HG02884 (cell line): ENCODE data around the gene ATP4A.
"Not testable (repeated sequence)": the region's sequence is repeated elsewhere in the genome, so short reads cannot be mapped to it uniquely, and the experiment has no call there.

Experiments
- ATAC-seq: cut with Tn5 transposase; IDR thresholded peaks from one replicate; pipeline ENCODE4 v1.9.1; 2021; ENCODE audit warnings: mild to moderate bottlenecking, moderate library complexity; ENCODE audit not compliant: unreplicated experiment

Gene ATP4A

GRCh38 chr19:35563207-35563829 lies at the start of gene ATP4A:
Gene ATP4A (minus strand): TSS chr19:35563658. CDS start chr19:35563629, 29 bp downstream.
- no peak for ATAC-seq

DNA sequence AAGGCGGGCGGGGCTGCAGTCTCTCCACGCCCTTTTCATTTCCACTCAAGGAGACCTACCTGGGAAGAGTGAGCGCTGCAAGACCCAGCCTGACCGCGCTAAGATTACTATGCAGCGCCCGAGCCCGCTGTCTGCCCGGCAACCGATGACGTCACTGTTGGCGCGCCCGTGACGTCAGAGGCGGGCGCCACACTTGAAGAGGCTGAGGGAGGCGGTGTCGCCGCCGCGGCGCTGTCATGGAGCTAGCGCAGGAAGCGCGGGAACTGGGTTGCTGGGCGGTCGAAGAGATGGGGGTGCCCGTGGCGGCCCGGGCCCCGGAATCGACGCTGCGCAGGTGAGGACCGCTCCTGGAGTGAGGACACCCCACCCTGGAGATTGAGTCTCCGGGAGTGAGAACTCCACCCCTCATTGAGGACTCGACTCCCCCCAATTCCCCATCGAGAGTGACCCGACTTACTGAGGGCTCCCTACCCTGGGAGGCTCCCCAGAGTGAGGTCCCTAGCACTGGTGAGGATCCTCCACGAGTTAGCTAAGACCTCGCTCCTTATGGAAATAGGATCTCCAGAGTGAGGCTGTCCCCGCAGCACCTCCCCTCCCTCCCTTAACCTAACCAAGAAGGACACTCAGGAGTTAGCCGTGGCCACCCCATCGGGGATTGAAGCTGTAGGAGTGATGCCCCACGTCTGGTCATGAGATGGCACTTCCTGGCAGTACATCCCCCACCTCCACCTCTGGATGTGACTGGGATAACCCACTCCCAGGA lies 49.3 kb upstream of the ATP4A start, which contains the start of gene HAUS5:
Gene HAUS5, plus strand, starts transcription at position 177 of the 763 bp plus-strand sequence. Its CDS starts 60 bp downstream, at position 237.
- ATAC-seq = peak; percentile 86

DNA sequence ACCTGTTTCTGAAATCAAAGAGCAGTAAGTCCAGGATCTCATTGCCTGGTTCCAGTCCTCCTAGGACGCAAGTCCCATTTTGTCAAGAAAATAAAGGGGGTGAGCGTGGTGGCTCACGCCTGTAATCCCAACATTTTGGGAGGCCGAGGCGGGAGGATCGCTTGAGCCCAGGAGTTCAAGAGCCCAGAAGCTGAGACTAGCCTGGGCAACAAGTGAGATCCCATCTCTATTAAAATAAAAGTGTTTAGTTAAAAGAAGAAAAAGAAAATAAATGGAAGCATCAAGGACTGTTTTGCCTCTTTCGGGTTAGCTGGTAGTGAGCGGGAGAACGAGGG lies 48.7 kb upstream of the ATP4A start:
- no peak for ATAC-seq

- no peak for ATAC-seq
Observed at GRCh38 chr19:35609851-35610353, 46.4 kb upstream of the ATP4A start.

- ATAC-seq = no peak
Observed at GRCh38 chr19:35608251-35608650, 44.8 kb upstream of the ATP4A start.

DNA sequence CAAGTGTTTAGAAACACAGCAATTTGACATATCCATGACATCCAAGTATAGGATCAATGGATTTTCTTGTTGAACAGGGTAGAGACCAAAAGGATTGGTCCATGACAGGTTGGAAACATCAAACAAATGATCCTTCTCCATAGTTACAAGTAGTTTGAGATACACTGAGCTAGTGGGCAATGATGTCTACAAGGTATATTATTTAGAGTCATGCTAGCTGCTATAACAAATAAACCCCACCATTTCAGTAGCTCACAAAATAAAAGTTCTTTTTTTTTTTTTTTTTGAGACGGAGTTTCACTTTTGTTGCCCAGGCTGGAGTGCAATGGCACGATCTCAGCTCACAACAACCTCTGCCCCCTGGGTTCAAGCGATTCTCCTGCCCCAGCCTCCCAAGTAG lies 44.2 kb upstream of the ATP4A start:
- ATAC-seq = no peak

GRCh38 chr19:35607170-35607569 lies 43.7 kb upstream of the ATP4A start:
- not testable (repeated sequence) for ATAC-seq

DNA sequence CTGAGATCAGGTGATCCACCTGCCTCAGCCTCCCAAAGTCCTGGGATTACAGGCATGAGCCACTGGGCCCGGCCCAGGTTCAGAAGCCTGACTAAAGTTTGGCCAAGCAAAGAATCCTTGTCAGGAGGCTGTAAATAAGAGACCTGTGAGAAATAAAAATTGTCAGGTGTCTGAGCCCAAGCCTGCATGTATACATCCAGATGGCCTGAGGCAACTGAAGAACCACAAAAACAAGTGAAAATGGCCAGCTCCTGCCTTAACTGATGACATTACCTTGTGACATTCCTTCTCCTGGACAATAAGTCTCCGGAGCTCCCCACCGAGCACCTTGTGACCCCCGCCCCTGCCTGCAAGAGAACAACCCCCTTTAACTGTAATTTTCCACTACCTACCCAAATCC lies 41.0 kb upstream of the ATP4A start:
- ATAC-seq = not testable (repeated sequence)

DNA sequence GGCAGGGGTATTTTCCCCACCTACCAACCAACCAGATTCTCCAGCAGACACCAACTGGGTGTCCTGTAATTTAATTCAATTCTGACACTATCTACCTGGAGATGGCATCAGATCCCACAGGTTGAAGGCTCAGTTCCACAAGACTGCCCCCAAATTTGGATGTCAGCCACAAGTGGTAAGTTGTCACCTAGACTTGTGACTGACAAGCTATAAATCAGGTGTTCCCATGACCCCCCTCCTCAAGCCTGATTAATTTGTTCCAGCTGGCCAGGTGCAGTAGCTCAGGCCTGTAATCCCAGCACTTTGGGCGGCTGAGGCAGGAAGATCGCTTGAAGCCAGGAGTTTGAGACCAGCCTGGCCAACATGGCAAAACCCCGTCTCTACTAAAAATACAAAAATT lies 38.5 kb upstream of the ATP4A start:
- no peak for ATAC-seq

- ATAC-seq = no peak
Observed at GRCh38 chr19:35596366-35596999, 33.0 kb upstream of the ATP4A start.

GRCh38 chr19:35595928-35596327 lies 32.5 kb upstream of the ATP4A start:
- ATAC-seq = no peak

DNA sequence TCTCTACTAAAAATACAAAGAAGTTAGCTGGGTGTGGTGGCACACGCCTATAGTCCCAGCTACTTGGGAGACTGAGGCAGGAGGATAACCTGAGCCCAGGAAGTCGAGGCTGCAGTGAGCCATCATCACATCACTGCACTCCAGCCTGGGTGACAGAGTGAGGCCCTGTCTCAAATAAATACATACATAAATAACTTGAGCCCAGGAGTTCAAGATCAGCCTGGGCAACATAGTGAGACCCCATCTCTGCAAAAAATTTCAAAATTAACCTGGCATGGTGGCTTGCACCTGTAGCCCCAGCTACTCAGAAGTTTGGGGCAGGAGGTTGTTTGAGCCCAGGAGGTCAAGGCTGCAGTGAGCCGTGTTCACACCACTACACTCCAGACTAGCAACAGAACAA lies 31.6 kb upstream of the ATP4A start:
- not testable (repeated sequence) for ATAC-seq

DNA sequence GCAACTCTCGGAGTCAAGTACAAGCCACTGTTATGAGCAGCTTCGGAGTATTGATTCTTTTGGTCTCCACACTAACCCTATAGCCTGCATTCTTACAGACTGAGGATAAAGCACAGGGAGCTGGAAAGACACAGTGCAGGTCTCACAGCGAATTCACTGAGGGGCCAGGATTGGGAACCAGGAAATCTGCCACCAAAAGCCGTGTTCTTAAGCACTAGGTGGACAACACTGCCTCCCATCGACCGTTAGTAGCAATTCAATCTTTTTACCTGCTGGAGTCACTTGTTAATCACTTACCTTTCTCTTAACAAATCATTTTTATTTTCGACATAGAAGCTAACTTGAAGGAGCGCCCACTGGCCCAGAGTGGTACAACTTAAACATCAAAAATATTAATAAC lies 28.8 kb upstream of the ATP4A start:
- no peak for ATAC-seq

DNA sequence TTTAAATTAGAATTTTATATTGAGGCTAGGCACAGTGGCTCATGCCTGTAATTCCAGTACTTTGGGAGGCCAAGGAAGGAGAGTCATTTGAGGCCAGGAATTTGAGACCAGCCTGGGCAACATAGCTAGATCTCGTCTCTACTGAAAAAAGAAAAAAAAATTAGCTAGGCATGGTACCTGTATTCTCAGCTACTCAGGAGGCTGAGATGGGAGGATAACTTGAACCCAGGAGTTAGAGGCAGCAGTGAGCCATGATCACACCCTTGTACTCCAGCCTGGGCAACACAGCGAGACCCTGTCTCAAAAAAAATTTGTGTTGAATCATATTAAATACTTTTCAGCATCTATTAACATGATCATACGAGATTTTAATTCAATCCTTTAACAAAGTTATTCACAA lies 27.4 kb upstream of the ATP4A start:
- ATAC-seq = no peak

DNA sequence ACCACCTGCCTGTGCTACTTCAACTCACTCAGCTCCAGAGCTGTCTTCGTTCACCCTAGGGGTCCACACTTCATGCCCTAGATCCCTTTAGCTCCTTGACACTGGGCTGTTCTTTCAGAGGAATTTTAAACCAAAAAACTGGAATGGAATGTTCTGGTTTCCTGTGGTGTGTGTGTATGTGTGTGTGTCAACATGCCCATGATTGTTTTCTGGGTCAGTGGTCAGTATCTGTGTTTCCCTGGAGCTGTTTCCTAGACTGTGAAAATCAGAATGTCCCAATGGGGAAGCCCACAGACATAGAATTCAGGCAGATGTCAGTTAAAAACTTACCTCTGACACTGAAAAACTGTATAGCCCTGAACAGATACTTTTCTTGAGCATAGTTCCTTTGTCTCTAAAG lies 23.9 kb upstream of the ATP4A start:
- ATAC-seq = no peak

- no peak for ATAC-seq
Observed at GRCh38 chr19:35585848-35586247, 22.4 kb upstream of the ATP4A start, which contains the start of gene PMIS2. Gene PMIS2 (plus strand): TSS chr19:35586173. CDS start chr19:35586260, 87 bp downstream.

GRCh38 chr19:35582760-35583159 lies 19.3 kb upstream of the ATP4A start:
- ATAC-seq = no peak

GRCh38 chr19:35578707-35579106 lies 15.2 kb upstream of the ATP4A start:
- ATAC-seq = no peak

- ATAC-seq = no peak
Observed at GRCh38 chr19:35577918-35578317, 14.5 kb upstream of the ATP4A start.

DNA sequence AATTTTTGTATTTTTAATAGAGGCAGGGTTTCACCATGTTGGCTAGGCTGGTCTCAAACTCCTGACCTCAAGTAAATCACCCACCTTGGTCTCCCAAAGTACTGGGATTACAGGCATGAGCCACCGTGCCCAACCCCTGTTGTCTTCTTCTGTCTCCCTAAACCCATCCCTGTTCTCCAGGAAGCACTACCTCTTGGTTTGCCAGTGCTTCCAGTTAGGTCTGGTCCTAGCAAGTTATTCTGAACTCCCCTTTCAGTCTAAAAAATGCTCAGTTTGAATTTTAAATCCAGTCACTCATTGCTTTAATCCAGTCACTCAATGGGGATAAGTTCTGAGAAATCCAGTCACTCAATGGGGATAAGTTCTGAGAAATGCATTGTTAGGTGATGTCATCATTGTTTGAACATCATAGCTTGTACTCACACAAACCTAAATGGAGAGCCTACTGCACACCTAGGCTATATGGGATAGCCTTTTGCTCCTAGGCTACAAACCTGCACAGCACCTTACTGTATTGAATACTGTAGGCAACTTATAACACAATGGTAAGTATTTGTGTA lies 8.0 kb upstream of the ATP4A start:
- no peak for ATAC-seq

DNA sequence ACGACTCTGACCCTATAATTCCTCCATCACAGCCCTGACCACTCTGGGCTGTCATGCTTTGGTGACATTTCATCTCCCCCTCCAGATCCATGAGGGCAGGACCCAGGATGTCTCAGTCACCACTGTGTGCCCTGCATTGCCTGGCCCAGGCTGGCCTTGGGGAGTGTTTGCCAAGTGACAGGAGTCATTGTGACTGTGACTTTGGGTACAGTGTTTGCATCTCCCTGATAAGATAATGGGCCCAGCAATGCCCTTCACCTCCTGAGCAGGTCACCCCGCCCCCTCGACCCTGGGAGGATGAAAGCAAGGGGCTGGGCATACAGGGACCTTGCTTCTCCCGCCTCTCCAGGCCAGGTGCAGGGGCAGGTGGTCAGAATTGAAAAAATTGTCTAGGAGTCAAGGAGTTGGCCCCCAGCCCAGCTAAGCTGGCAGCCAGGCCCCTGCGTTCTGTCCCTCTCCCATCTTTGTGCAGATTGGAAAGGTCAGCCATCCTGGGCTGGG lies 5.9 kb upstream of the ATP4A start:
- ATAC-seq = no peak
